Hepatocyte (in vitro differentiated cells): Measurements from ENCODE around the gene SH3RF3.

Experiments used
- CTCF ChIP-seq: fragments of 200-600 bp; sonication (generic); IDR thresholded peaks from 2 replicates; pipeline ENCODE4 v1.5.1; 2016; ENCODE audit warnings: antibody characterized with exemption, mild to moderate bottlenecking; ENCODE audit not compliant: poor library complexity
- EZH2 ChIP-seq: fragments of 200-600 bp; sonication (generic); IDR thresholded peaks from 2 replicates; pipeline ENCODE4 v1.6.1; 2016; ENCODE audit warnings: antibody characterized with exemption, mild to moderate bottlenecking, borderline replicate concordance

GRCh38 chr2:109497911-109498870 lies 369.2 kb downstream of the SH3RF3 start:
- TF ChIP-seq CTCF (no peak), EZH2 (no peak)
